ENCODE results near the gene GABBR2. TPM values are rescaled to one million over a fixed set of nuclear protein-coding genes. Genes with fewer than 3 reads are reported as not detected.

GABBR2 gene
- total and polyA plus RNA-seq, 2 of the 8 experiments (the other 6 are each of a cell fraction or from before 2014, with no cell fraction given), result 0.50 to 1.2 TPM

GRCh38 chr9:98576354-98576753 is 132.4 kb downstream of the GABBR2 start (continued):
- TF ChIP-seq CHD7 (IDR thresholded peaks at IDR 0.05; ENCODE audit: insufficient replicate concordance, low read length) (no peak), JUN (IDR thresholded peaks at IDR 0.05; ENCODE audit: low read depth, low read length) (no peak), EGR1 (IDR thresholded peaks at IDR 0.05; ENCODE audit: borderline replicate concordance, low read depth, low read length) (no peak), BRCA1 (IDR thresholded peaks at IDR 0.05; ENCODE audit: low read depth, low read length) (no peak), TBP (IDR thresholded peaks at IDR 0.05; ENCODE audit: low read depth, low read length) (no peak), NRF1 (IDR thresholded peaks at IDR 0.05; ENCODE audit: low read depth, low read length) (no peak), FOSL1 (IDR thresholded peaks at IDR 0.05; ENCODE audit: insufficient read depth, low read depth, low read length) (no peak), HDAC6 (IDR thresholded peaks at IDR 0.05; ENCODE audit: low read depth, low read length) (no peak), SP2 (IDR thresholded peaks at IDR 0.05; ENCODE audit: low read length) (no peak), RFX5 (IDR thresholded peaks at IDR 0.05; ENCODE audit: borderline replicate concordance, low read depth, low read length) (no peak), CBX8 (IDR thresholded peaks at IDR 0.05; ENCODE audit: borderline replicate concordance, low read depth, low read length) (no peak), PHF8 (conservative IDR thresholded peaks at IDR 0.05; ENCODE audit: low read depth, low read length) (no peak), ASH2L (IDR thresholded peaks at IDR 0.05; ENCODE audit: low read length) (no peak)

Measured in H1 (cell line).